Medulla oblongata (tissue), 1 donor: ENCODE data around the gene NDRG4.
"Not testable (repeated sequence)": the region's sequence is repeated elsewhere in the genome, so short reads cannot be mapped to it uniquely, and the experiment has no call there.

Source experiments
- DNase-seq: peaks from one replicate; pipeline ENCODE4 v3.0.0-alpha.2; 2015; ENCODE audit errors: extremely low spot score

The NDRG4 gene

GRCh38 chr16:58465817-58466216 lies 34.1 kb upstream of the NDRG4 start:
- DNase-seq, result no peak

- no peak for DNase-seq
Observed at GRCh38 chr16:58466396-58466795, 33.5 kb upstream of the NDRG4 start.

GRCh38 chr16:58467905-58468304 lies 32.0 kb upstream of the NDRG4 start:
- DNase-seq, result no peak

DNA sequence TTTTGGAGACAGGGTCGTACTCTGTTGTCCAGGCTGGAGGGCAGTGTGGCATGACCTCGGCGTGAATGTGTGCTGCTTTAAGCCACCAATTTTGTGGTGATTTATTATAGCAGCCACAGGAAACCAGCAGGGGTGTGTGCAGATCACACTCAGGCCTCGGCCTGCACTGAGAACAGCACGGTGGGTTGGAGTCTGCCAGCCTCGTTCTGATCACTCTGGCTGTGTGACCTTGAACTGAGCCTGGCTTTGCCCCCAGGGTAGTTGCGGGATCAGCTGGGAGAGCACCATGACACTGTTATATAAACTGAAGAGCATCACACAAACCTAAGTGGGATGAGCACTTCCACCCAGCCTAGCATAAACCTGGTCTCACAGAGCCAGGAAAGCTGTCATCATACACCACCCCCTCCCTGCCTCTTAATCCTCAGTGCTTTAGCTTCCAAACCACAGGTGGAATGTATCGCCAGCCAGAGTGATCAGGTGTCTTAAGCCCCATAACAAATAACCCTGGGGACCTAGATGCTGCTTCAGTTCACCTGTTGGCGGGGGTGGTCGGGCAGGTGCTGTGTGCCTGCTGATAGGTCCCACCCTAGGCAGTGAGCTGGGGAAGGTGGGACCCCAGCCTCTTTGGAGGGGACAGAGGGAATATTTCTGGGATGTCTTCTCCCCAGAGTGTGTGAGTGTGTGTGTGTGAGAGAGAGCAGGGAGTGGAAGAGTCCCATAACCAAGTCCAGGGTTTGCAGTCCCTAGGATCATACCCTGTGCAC lies 28.6 kb upstream of the NDRG4 start:
- DNase-seq, result no peak

DNA sequence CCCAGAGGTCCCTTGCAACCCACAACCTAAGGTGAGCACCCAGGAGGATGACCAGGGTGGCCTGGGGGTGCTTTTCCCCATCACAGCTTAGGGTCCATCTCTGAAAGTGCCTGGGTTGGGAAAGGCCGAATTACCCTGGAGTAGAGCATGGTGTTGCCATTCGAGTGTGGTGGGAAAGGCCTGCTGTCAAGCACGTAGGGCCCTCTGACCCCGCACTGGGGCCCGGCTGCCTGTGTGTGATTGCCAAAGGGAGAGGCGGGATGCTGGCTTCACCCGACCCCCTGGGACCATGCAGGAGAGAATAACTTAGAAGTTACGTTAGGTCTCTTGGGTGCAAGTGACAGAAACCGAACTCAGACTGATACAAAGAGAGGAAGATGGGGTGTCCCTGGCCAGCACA lies 27.7 kb upstream of the NDRG4 start:
- DNase-seq, result no peak

GRCh38 chr16:58472827-58473226 lies 27.1 kb upstream of the NDRG4 start:
- no peak for DNase-seq

DNA sequence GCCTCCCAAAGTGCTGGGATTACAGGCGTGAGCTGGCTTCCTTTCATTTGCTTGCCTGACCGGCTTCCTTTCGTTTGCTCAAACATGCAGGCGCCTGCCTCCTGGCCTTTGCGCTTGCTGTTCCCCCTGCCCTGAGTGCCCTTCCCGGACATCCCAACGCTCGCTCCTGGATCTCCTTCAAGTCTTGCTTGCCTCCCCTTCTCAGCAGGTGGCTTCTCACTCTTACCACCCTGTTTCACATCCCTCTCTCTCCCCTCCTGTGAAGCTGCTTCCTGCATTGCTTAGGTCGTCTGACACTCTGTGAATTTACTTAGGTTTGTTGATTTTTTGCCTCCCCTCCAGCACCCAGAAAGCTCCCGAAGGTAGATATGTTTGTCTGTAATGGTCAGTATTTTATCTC lies 25.6 kb upstream of the NDRG4 start:
- DNase-seq, result no peak

DNA sequence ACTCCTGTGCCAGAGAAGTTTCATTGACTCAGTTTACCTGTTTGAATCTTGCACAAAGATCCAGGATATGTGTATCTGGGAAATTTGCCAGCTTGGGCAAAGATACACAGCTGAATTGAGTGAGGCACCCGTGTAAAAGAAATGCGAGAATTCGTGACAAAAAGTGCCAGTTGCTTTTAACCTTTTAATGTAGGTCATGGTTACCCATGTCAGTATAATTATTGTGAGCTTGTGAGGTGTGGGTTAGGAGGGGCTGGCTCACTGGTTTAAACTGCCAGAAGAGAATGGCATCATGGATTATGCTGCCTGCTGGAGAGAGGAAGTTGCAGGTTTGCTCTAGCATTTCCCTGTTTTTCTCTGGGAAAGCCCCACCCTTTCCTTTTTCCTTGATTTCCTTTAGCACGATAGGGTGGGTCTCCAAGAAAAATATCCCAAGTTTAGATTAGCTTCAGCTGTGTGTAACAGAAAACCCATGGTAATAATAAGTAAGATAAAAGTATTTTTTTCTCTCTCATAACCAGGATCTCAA lies 24.8 kb upstream of the NDRG4 start:
- no peak for DNase-seq

- no peak for DNase-seq
Observed at GRCh38 chr16:58476791-58477190, 23.2 kb upstream of the NDRG4 start.

DNA sequence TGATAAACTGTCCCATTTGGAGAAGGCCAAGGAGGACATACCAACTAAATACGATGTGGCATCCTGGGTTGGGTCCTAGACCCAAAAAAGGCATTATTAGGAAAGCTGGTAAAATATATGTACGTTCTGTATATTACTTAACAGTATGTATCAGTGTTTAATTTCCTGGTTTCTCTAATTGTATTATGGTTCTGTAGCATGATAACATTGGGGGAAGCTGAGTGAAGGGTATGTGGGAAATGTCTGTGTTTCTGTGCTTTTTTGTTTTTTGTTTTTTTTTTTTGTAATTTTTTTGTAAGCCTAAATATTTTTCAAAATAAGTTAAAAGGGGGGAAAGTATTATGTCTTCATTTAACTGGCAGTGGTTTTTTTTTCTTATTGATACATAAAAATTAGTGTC lies 21.5 kb upstream of the NDRG4 start:
- no peak for DNase-seq

DNA sequence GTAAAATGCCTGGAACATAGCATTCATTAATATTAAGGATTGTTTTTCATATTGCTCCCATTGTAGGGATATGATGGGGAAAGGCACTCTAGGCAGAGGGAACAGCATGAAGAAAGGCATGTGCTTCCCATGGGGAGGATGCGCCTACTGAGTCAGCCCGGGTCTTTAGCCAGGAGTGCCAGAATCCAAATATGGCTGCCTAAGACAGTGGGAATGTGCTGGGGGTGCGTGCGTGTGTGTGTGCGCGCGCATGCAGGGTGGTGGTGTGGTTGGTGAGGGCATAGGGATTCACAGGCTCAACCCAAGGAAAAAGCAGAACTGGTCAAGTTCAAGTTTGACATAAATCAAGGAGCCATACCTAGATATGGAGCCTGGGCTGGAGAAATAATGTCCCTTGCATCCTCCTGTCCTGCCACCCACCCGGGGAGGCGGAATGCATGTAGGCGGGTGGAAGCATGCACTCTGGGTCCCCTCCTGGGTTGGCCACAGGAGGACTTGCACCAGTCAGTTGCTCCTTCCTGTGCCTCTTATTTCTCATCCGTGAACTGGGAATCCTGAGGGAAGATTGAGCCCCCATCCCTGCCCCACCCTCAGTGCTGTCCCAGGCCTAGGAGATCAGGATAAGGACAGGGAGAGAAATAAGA lies 18.6 kb upstream of the NDRG4 start:
- no peak for DNase-seq

GRCh38 chr16:58481931-58482330 lies 18.0 kb upstream of the NDRG4 start:
- no peak for DNase-seq

DNA sequence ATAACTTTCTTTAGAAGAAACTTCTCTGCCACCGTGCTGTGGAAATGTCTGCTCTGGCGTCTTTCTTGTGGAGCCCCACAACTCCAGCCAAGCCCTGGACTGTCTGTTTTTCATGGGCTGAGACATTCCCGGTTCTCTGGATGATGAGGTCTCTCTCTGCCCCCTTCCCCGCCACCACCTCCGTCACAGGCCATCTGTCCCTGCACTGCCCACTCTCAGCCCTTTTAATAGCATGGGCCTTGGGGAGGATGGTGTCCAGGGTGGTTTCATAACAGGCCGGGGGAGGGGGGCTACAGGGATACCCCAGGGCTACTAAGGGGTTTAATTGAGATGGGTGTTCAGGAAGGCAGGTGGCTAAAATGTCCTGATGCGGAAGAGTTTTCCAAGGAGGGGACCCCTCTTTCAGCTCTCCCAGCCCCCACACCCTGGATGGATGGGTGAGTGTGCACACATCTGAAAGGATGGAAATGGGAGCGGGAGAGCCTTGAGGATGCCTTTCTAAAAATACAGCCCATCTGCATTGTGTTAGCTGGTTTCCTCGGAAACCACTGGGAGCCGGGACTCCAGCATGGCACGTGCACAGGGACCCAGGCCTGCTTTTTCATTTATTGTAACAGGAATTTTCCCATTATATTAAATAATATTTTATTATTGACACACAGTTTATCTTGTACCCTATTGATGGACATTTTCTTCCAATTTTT lies 14.6 kb upstream of the NDRG4 start:
- DNase-seq, result no peak

GRCh38 chr16:58487566-58488351 lies 12.2 kb upstream of the NDRG4 start:
- peak; percentile 85 for DNase-seq

DNA sequence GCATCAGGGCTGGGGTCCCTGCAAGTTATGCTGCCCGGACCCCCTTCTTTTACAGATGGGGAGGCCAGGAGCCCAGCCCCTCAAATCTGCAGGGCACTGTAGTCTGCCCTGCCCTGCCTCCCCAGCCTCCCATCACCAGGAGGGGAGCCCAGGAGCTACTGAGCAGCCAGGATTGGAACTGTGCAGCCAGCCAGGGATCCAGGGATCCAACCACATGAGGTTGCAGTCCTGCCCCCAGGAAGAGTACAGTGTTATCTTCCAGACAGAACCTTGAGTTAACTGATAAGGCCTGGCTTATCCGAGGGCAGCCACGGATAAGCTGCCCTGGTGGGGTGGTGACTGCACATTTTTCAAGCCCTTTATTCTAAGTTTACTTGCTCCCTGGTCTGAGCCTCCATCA lies 11.4 kb upstream of the NDRG4 start:
- DNase-seq, result no peak

- DNase-seq, result no peak
Observed at GRCh38 chr16:58490065-58490464, 9.9 kb upstream of the NDRG4 start.

- not testable (repeated sequence) for DNase-seq
Observed at GRCh38 chr16:58490539-58490938, 9.4 kb upstream of the NDRG4 start.

DNA sequence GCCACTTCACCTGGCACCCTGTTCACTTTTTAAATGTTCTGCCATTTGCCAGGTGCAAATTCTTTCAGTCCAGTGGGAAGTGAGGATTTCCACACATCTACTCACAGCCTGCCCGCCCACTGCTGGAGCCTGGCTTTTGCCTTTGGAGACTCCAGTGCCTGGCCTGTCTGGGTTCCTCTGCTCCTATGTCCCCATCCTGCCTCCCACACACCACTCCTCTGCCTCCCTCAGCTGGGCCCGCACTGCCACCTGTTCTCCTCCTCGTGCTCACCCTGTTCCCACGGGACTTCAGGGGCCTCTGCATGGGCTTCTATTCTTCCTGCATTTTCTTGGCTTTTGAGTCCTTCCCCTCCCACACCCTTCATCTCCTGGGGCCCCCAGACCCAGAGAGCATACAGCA lies 7.9 kb upstream of the NDRG4 start:
- no peak for DNase-seq

DNA sequence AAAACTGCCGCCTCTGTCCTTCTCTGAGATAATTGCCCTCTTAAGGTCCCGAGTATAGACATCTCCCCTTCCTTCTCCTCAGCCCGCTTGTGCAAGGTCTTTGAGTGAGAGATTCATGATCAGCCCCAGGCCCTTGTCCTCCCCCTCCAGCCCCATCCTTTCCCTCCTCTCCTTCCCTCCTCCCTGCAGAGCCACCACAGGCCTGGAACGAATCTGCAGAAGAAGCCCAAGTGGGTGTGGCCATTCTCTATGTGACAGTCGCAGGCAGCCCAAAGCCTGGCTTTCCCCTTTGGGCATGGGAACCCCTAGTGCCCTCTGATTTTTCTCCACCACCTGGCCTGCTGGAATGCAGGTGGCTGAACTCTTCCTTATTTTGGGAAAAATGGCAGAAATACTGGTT lies 7.2 kb upstream of the NDRG4 start:
- DNase-seq, result no peak

- no peak for DNase-seq
Observed at GRCh38 chr16:58493756-58494431, 6.0 kb upstream of the NDRG4 start.

- peak; percentile 98 for DNase-seq
Observed at GRCh38 chr16:58494981-58495520, 4.9 kb upstream of the NDRG4 start.
